GM21526 (cell line): Measurements from ENCODE around the gene CNN3.

ENCODE experiments used
- ATAC-seq: cut with Tn5 transposase; IDR thresholded peaks from one replicate; pipeline ENCODE4 v1.9.1; 2021; ENCODE audit warnings: moderate library complexity; ENCODE audit not compliant: unreplicated experiment, low FRiP score

CNN3 gene

DNA sequence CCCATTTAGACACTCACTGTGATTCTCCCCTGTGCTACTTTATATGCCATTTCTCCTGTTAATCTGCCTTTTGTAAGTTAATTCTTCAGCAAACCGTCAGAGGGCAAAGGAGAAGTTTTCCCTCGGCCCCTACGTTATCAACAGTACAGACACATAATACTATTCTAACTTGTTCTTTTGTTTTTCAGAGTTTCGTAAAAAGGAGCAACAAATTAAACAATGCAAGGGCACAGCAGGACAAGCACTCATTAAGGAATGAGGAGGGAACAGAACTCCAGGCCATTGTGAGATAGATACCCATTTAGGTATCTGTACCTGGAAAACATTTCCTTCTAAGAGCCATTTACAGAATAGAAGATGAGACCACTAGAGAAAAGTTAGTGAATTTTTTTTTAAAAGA is 32.3 kb downstream of the CNN3 start:
- no peak for ATAC-seq

GRCh38 chr1:94892604-94893254 is 34.2 kb downstream of the CNN3 start:
- no peak for ATAC-seq

DNA sequence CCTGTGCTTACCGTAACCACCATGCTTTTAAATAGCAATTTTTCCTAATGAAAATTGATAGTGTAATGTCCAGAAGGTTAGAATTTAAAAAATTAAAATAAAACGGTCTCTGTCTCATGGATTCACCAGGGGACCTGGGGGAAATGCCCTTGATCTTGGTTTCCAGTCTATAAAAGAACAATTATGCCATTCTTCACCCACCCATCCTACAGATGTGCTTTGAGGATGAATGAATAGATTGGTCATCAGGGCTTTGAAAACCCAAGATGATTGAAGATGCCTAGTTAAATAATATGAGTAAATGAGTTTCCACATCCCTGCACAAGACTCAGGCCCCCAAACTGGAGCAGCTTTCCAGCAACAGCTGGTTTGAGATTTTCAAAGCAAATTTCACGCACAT is 38.7 kb downstream of the CNN3 start:
- no peak for ATAC-seq

- no peak for ATAC-seq
Observed at GRCh38 chr1:94887603-94888171, 39.2 kb downstream of the CNN3 start.

- no peak for ATAC-seq
Observed at GRCh38 chr1:94887106-94887505, 39.8 kb downstream of the CNN3 start.

DNA sequence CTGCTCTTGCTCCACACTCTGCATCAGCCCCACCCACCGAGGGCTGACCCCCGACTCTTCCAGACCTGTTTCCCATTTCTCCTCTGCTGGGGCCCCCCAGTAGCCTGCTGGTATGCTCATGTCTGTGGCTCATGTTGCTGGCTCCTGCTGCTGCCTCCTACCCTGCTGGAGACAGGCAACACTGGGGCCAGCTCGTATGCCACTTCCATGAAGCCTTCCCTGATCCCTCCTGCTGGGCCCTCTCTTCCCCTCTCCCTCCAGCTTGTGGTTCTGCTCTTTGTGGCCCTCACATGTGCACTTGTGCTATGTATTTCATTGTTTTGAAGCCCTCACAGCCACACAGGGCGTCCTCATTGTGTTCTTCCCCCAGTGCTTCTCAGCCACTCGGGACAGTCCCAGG is 40.5 kb downstream of the CNN3 start:
- no peak for ATAC-seq

- no peak for ATAC-seq
Observed at GRCh38 chr1:94884507-94884906, 42.4 kb downstream of the CNN3 start.

- ATAC-seq: no peak
Observed at GRCh38 chr1:94884106-94884505, 42.8 kb downstream of the CNN3 start.

- ATAC-seq: no peak
Observed at GRCh38 chr1:94883691-94884090, 43.2 kb downstream of the CNN3 start.

DNA sequence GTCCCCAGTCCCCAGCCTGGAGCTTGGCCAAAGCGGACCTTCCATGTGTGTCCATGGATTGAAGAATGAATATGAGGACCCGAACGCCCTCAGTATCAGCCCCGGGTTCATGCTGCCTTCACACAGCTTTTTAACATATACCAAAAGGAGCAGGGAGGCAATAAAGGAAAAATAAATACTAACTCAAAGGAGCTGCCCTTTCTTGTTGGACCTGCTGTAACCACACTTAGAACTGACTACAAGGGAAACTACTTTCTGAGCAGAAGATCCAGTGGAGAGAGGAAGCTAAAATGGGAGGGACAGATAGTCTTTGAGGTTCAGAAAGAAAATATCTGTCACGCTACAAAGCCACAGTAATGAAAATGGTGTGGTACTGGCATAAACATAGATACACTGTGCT is 48.6 kb downstream of the CNN3 start:
- ATAC-seq: no peak

GRCh38 chr1:94876362-94876761 is 50.5 kb downstream of the CNN3 start:
- no peak for ATAC-seq

GRCh38 chr1:94875794-94876193 is 51.1 kb downstream of the CNN3 start:
- no peak for ATAC-seq

DNA sequence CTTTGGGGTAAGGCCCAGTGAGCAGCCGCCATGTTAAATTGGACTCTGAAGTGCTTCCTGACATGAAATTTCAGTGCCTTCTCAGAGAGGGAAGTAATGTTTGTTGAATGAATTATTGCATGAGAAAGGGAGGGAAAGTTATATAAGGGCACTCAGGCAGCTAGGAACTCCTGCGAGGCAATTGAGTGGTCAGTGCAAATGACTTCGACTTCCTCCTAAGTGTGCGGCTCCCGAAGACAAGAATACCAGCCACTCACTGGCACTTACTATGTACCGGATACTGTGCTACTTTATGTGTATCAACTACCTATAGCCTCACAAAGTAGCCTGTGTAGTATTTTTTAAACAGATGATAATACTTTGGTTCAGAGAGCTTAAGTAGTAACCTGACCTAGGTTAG is 52.5 kb downstream of the CNN3 start:
- ATAC-seq: no peak

DNA sequence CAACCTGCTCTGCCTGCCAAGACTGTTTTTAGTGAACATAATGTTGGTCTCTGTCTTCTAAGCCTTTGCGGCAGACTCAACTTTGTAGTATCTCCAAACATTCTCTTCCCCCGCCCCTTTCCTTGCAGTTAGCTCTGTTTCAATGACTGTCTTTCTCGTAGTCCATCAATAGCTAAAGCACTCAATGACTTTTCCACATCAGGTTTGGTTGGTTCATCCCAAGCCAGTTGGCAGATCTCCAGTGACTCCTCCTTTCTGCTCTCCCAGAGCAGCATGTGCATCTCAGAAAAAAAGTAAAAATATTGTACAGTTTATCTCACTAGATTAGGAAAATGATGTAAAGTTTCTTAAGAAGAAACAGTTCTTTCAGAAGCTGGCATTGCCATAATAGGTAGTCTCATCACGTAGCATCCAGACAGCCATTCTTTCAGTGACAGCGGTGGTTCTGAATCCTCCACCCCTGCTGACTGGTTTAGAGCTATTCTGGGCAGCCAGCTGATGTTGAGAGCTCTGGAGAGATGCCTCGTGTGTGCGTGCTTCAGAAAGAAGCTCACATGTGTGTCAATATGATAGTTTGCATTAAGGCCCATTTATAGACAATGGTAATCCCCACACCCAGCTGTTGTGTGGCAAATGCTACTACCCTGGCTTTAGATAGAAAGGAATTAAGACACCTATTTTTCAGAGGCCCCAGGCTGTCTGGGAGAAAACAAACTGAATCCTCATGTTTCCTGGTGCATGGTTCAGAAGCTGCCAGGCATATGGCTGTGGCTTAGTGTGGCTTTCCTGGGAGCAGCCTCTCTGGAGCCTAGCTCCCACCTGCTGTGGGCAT is 53.2 kb downstream of the CNN3 start:
- no peak for ATAC-seq

DNA sequence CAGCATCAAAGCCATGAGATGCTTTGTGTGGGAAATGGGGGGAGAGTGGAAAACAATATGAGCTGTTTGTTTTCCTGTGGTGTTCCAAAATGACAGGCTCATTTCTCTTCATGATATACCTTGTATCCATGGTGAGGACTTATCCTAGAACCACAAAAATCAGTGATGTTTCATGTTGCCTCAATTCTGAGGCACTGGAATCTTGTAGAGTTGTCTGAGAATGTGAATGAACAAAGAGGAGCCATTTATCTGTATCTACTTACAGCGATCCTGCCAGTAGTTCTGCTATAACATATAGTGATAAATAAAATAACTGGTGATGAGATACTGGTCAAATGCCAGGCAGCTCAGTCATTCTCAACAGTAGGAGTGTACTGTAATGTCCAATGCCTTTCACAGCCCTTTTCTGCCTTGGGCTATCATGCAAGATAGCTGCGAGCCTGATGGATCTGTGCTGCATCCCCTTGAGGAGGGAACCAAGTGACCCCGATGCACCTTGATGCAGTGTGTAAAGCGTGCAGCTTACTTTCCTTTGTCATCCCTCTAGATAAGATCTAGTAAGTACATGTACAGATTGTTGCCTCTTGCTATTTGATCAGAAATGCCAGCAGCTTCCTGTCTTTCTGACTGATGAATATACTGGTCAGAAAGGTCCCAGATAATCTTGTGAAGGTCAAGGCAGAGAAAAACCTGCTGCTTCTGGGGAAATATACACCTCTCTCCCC is 54.0 kb downstream of the CNN3 start:
- ATAC-seq: no peak

DNA sequence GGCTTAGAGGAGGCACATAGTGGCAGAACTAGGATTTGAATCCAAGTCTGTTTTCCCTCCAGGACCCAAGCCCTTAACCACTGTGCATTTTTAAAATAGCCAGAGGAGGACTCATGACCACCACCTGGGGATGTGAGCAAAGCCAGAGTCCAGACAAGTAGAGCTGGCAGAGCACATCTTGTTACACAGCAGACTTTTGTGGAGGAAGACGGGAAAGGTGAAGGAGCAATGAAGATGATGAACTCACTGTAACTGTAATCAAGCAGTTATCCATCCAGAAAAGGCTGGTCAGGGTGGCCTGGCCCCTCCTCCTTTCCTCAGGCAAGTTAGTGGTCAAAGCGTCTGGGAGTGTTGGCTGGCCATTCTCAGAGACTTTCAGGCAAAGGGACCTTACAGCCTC is 55.9 kb downstream of the CNN3 start:
- no peak for ATAC-seq

GRCh38 chr1:94866164-94866807 is 60.6 kb downstream of the CNN3 start:
- no peak for ATAC-seq

DNA sequence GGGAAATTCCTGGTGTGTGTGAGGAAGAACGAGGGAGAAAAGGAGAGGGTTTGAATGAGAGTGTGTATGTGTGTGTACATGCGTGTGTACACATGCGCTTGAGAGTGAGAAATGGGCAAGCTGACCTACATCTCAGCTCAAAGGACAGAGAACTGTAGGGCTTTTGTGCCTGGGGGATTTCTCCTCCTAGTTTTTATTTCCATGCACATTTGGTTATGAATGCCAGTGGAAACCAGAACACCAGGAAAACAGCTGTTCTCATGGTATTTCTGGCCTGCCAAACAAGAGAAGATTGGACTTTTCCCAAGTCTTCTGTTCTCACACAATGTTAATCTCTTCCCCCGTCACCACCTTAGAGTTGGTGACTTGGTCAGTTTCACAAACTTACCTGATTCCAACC is 61.5 kb downstream of the CNN3 start:
- no peak for ATAC-seq

DNA sequence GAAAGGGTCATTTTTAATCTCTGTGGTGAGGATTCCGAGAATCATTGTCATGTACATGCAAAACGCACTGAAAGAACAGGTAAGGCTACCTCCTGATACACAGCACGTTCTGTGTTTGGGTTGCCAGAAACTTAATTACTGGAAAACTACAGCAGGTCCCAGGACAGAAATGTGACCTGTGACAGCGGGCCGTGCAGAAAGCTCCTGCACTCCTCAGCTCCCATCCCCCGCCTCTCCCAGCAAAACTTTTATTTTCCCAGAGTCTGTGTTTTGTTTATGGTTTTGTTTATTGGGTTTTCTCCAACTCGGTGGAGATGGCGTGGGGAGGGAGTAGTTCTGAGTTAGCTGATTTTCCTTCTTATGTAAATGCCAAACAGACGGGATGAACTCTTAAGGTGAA is 62.1 kb downstream of the CNN3 start:
- no peak for ATAC-seq

DNA sequence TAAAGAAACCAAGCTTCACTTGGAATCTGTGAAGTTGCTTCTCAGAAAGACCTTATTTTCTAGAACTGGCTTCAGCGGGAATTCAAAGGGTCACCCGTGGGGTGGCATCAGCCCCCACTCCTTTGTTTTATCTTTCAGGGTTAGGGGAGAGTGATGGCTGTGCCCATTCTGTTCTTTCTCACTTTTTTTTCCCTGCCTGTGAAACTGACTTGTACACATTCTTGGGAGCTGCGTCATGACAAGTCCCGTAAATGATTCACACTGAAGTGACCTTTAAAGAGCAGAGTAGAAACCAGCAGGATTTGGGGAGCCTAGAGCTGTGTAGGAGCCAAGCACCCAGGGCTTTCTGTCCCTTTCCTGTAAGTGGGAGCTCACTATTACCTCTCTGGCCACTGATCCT is 63.0 kb downstream of the CNN3 start:
- ATAC-seq: no peak
